Measurements from ENCODE around the gene BTG4. TPM values are rescaled to one million over a fixed set of nuclear protein-coding genes. Genes with fewer than 3 reads are reported as not detected.

Gene BTG4
- total and polyA plus RNA-seq, 2 of the 8 experiments (the other 6 are each of a cell fraction or from before 2014, with no cell fraction given): 0.06 TPM; not detected in 1

DNA sequence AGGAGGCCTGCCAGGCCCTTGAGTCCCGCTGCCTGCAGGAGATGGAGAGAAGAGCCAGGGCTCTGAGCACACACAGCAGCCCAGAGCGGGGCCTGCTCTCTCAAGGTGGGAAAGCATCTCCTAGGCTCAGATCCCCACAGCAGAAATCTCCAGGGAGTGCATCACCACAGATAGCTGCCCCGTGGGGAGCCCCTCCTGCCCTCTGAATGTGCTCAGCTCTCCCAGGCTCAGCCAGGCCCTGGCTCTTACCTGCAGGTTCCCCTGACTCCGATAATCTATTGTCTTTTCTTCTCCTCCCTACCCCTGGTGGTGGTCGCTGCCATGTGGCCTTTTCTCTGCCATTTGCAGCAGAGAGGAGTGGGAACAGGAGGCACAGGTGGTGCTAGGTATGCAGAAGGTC is 49.9 kb downstream of the BTG4 start:
- WGBS, 2 experiments (ENCODE audit: extremely low coverage in 1 of 2, insufficient coverage in 1 of 2, insufficient read length in 1 of 2, insufficient replicate concordance in 2 of 2, low coverage in 1 of 2, low lambda C conversion rate in 2 of 2, missing lambda C conversion rate in 1 of 2): 89% methylated on average over 3 of the region's 5 CpGs; no CpG with 5 or more reads in 1 of the 2 experiments
- no peak for DNase-seq (ENCODE audit: low read depth in 1 of 2, low spot score in 2 of 2)
- POLR2A ChIA-PET (ENCODE audit: partially characterized antibody): interaction anchor here (0.8 kb wide), 1 partner anchor 161 kb away, joined by 3 read pairs; no protein-coding TSS in a partner anchor

More for the DNA sequence above, 49.9 kb downstream of the BTG4 start:
- Histone ChIP-seq H2BK20ac (ENCODE audit: low read length) (no peak overlapping the region), H2BK5ac (ENCODE audit: low read depth, low read length) (no peak overlapping the region), H4K20me1 (replicated peaks in 1 of 2; ENCODE audit: control insufficient read depth in 1 of 2, insufficient read depth in 2 of 2, low read length in 2 of 2) (no peaks in the 10 kb centered on the region), H2AK5ac (ENCODE audit: low read depth, low read length) (no peak overlapping the region), H2AFZ (ENCODE audit: low read length) (0 out of 2 replicates have a peak overlapping the region, but pooled peaks have one; percentile 71), H3K9ac (replicated peaks in 1 of 4; ENCODE audit: extremely low read depth in 1 of 4, low read depth in 3 of 4, low read length in 3 of 4) (no peak overlapping the region), H3K36me3 (ENCODE audit: control insufficient read depth in 2 of 4, insufficient read depth in 4 of 4, low read length in 3 of 4) (no peaks in the 10 kb centered on the region), H3K4me1 (replicated peaks in 1 of 4; ENCODE audit: control insufficient read depth in 3 of 4, insufficient read depth in 4 of 4, low read length in 3 of 4) (no peaks in the 10 kb centered on the region), H4K91ac (replicated peaks; ENCODE audit: insufficient read length, low read length) (no peak overlapping the region), H3K9me3 (ENCODE audit: insufficient read depth in 2 of 2, low read depth in 1 of 2, low read length in 1 of 2) (no peaks in the 10 kb centered on the region), H3K23ac (ENCODE audit: insufficient read length) (no peak overlapping the region), H3K14ac (ENCODE audit: insufficient read length) (no peak overlapping the region), H3K27me3 (replicated peaks in 1 of 4; ENCODE audit: control insufficient read depth in 3 of 4, extremely low read depth in 1 of 4, insufficient read depth in 3 of 4, low read length in 3 of 4) (no peaks in the 10 kb centered on the region; a peak in 1 of 7 replicates), H3K27ac (ENCODE audit: low read depth, low read length) (no peak overlapping the region), H2BK15ac (ENCODE audit: low read length) (no peak overlapping the region), H3K79me2 (ENCODE audit: control insufficient read depth in 1 of 2, insufficient read depth in 2 of 2, low read length in 2 of 2) (no peaks in the 10 kb centered on the region), H2BK120ac (replicated peaks; ENCODE audit: low read depth, low read length) (no peak overlapping the region), H3K4ac (replicated peaks; ENCODE audit: insufficient read length, low read depth, low read length) (no peak overlapping the region), H2BK12ac (ENCODE audit: low read depth, low read length) (no peak overlapping the region), H3K79me1 (ENCODE audit: low read depth, low read length) (no peaks in the 10 kb centered on the region), H4K5ac (ENCODE audit: insufficient read length, low read depth, low read length) (no peak overlapping the region), H3K4me3 (ENCODE audit: extremely low read depth in 1 of 4, insufficient read depth in 2 of 4, low read depth in 3 of 4, low read length in 4 of 4) (no peak overlapping the region), H3K56ac (replicated peaks; ENCODE audit: insufficient read length, low read depth, low read length) (no peak overlapping the region), H3K18ac (ENCODE audit: extremely low read depth, low read length) (no peak overlapping the region), H4K8ac (ENCODE audit: extremely low read depth, insufficient read depth, low read length) (no peak overlapping the region), H3K23me2 (ENCODE audit: low read depth, low read length) (no peaks in the 10 kb centered on the region), H3K4me2 (ENCODE audit: insufficient read depth in 1 of 2, low read depth in 2 of 2, low read length in 2 of 2) (no peak overlapping the region)
- TF ChIP-seq SP2 (IDR thresholded peaks at IDR 0.05; ENCODE audit: low read length) (no peak), BRCA1 (IDR thresholded peaks at IDR 0.05; ENCODE audit: low read depth, low read length) (no peak), YY1 (IDR thresholded peaks at IDR 0.05; ENCODE audit: low read depth, low read length) (peak; percentile 54; the same call in 1 of the 2 replicates), CBX8 (IDR thresholded peaks at IDR 0.05; ENCODE audit: borderline replicate concordance, low read depth, low read length) (no peak), MAFK (IDR thresholded peaks at IDR 0.05; ENCODE audit: low read depth, low read length) (no peak), POLR2A (IDR thresholded peaks at IDR 0.05; ENCODE audit: control extremely low read depth in 1 of 2, low read depth in 2 of 2, low read length in 2 of 2) (no peak)
- TF ChIP-seq, protein P1, sequence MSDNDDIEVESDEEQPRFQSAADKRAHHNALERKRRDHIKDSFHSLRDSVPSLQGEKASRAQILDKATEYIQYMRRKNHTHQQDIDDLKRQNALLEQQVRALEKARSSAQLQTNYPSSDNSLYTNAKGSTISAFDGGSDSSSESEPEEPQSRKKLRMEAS (IDR thresholded peaks at IDR 0.05): 0 out of 2 replicates have a peak, but pooled peaks have one; percentile 39
- CTCF ChIA-PET (ENCODE audit: partially characterized antibody): interaction anchor here (0.6 to 2.0 kb wide), 10 partner anchors 11 to 178 kb away, joined by 3 to 6 read pairs (median 4); no protein-coding TSS in a partner anchor
- no peak for FAIRE-seq

All from H1 (cell line).